NCI-H526 treated with DMSO at 0.1 percent for 48 hours (cell line): Measurements from ENCODE around the gene NPHP1.
"Not testable (repeated sequence)": the region's sequence is repeated elsewhere in the genome, so short reads cannot be mapped to it uniquely, and the experiment has no call there.

ENCODE experiments used
- DNase-seq: peaks from one replicate; lab custom pipeline; 2025; lab: John Stamatoyannopoulos, UW

NPHP1 gene

GRCh38 chr2:110103061-110103961 lies 101.5 kb downstream of the NPHP1 start:
- DNase-seq: no peak

GRCh38 chr2:110101901-110102803 lies 102.7 kb downstream of the NPHP1 start:
- DNase-seq: no peak

- DNase-seq: no peak
These were observed 103.5 kb downstream of the NPHP1 start for GRCh38 chr2:110101280-110101844.

GRCh38 chr2:110100880-110101279 lies 103.9 kb downstream of the NPHP1 start:
- not testable (repeated sequence) for DNase-seq

- no peak for DNase-seq
These were observed 104.3 kb downstream of the NPHP1 start for GRCh38 chr2:110100480-110100879.

- DNase-seq: no peak
These were observed 105.2 kb downstream of the NPHP1 start for GRCh38 chr2:110099471-110100225.

GRCh38 chr2:110099038-110099425 lies 105.8 kb downstream of the NPHP1 start:
- DNase-seq: no peak

- no peak for DNase-seq
These were observed 107.2 kb downstream of the NPHP1 start for GRCh38 chr2:110097506-110098220.

- no peak for DNase-seq
These were observed 108.7 kb downstream of the NPHP1 start for GRCh38 chr2:110095994-110096633.

GRCh38 chr2:110094884-110095534 lies 109.8 kb downstream of the NPHP1 start:
- not testable (repeated sequence) for DNase-seq

GRCh38 chr2:110093924-110094323 lies 110.9 kb downstream of the NPHP1 start:
- DNase-seq: not testable (repeated sequence)

GRCh38 chr2:110090164-110090563 lies 114.6 kb downstream of the NPHP1 start:
- not testable (repeated sequence) for DNase-seq

GRCh38 chr2:110083757-110084156 lies 121.1 kb downstream of the NPHP1 start:
- not testable (repeated sequence) for DNase-seq

- DNase-seq: not testable (repeated sequence)
These were observed 121.7 kb downstream of the NPHP1 start for GRCh38 chr2:110083162-110083561.

- not testable (repeated sequence) for DNase-seq
These were observed 126.7 kb downstream of the NPHP1 start for GRCh38 chr2:110078104-110078503.

- not testable (repeated sequence) for DNase-seq
These were observed 128.9 kb downstream of the NPHP1 start for GRCh38 chr2:110075896-110076295.
